ENCODE results near the gene TCEANC2.

- TF ChIP-seq EZH2 (IDR thresholded peaks at IDR 0.05) (no peak), POLR2AphosphoS5 (IDR thresholded peaks at IDR 0.05; ENCODE audit: borderline replicate concordance, low read depth, low read length) (no peak), FOXP2 (optimal IDR thresholded peaks at IDR 0.05; ENCODE audit: control extremely low read depth, extremely low read length, insufficient read depth) (no peak)
Measured at GRCh38 chr1:54086754-54087153, 33.3 kb downstream of the TCEANC2 start.
